Adrenal gland (tissue), 5 donors: ENCODE data around the gene CIC.

Experiments used
- CTCF ChIP-seq, 6 experiments: fragments of 450-650 bp in 4 of 6; fragments of 200-600 bp in 2 of 6; sonication (generic) in 1 of 6; IDR thresholded peaks; 1 replicate in 5 of 6; 2 replicates in 1 of 6; pipeline versions ENCODE4 v1.5.1 to v1.8.0; 2016 to 2021; ENCODE audit warnings: antibody characterized with exemption in 6 of 6, mild to moderate bottlenecking in 2 of 6, moderate library complexity in 1 of 6
- POLR2A ChIP-seq, 2 donors: fragments of 450-650 bp; IDR thresholded peaks; one replicate each; pipeline ENCODE4 v1.6.1; 2017; ENCODE audit warnings: antibody characterized with exemption in 2 of 2, mild to moderate bottlenecking in 2 of 2, moderate library complexity in 1 of 2
- donor health status: DM: no; HTN: no; CAD: no.

GRCh38 chr19:42268142-42268703, 829 bp upstream of the CIC start:
- TF ChIP-seq POLR2A (IDR thresholded peaks at IDR 0.05) (peak in 1 of 2 donors; percentile 86), CTCF (IDR thresholded peaks at IDR 0.05) (peak in 2 of 6 experiments; percentile 36)
